Activated naive CD4-positive, alpha-beta T cell treated with anti-CD3 and anti-CD28 coated beads for 36 hours (primary cell): ENCODE data around the gene PARD3B. TPM values are rescaled to one million over a fixed set of nuclear protein-coding genes. Genes with fewer than 3 reads are reported as not detected.

Source experiments
- CTCF ChIA-PET: fragments of 350-600 bp; sonication (Branson Sonifier 250); formaldehyde crosslinking; loops from one replicate; lab custom pipeline; 2021; ENCODE audit warnings: antibody characterized with exemption; lab: Charles Lee
- DNase-seq: peaks from one replicate; pipeline ENCODE4 v3.0.0-alpha.2; 2020
- H3K27ac Mint-ChIP-seq: one replicate; pipeline ENCODE4 v1.8.0; 2021; ENCODE audit warnings: mild to moderate bottlenecking, mixed read lengths
- H3K27me3 Mint-ChIP-seq: one replicate; pipeline ENCODE4 v1.8.0; 2021; ENCODE audit warnings: low read depth, mixed read lengths
- H3K36me3 Mint-ChIP-seq: one replicate; pipeline ENCODE4 v1.8.0; 2021; ENCODE audit warnings: low read depth, mixed read lengths
- H3K4me1 Mint-ChIP-seq: one replicate; pipeline ENCODE4 v1.8.0; 2021; ENCODE audit warnings: low read depth, mixed read lengths
- H3K4me3 Mint-ChIP-seq: one replicate; pipeline ENCODE4 v1.8.0; 2021; ENCODE audit warnings: mild to moderate bottlenecking, moderate library complexity, mixed read lengths
- H3K9me3 Mint-ChIP-seq: one replicate; pipeline ENCODE4 v1.8.0; 2021; ENCODE audit warnings: mixed read lengths
- intact Hi-C: fragments of 100-400 bp; cut with micrococcal nuclease; formaldehyde crosslinking; loops from one replicate; pipeline ENCODE4 v1.15.1; 2023
- total RNA-seq, 2 experiments: library from RNA; stranded (reverse); gene quantifications; one replicate each; pipeline ENCODE4 v1.2.3, GENCODE V29; 2021

PARD3B gene
- total RNA-seq, 2 experiments from 2014 or later = 0.15 to 0.43 TPM

GRCh38 chr2:205439621-205440020, 894.3 kb downstream of the PARD3B start:
- CTCF ChIA-PET = no interaction called here
- Mint-ChIP-seq H3K36me3 (no peaks in the 10 kb centered on the region), H3K4me3 (no peak overlapping the region), H3K9me3 (peaks cover 1% of the 10 kb centered on the region), H3K27ac (no peak overlapping the region), H3K27me3 (no peaks in the 10 kb centered on the region), H3K4me1 (no peaks in the 10 kb centered on the region)
- no peak for DNase-seq
- intact Hi-C loops = no loop called here

GRCh38 chr2:205441524-205441923, 896.2 kb downstream of the PARD3B start:
- CTCF ChIA-PET = no interaction called here
- Mint-ChIP-seq H3K27me3 (no peaks in the 10 kb centered on the region), H3K36me3 (no peaks in the 10 kb centered on the region), H3K4me3 (no peak overlapping the region), H3K4me1 (no peaks in the 10 kb centered on the region), H3K9me3 (no peaks in the 10 kb centered on the region), H3K27ac (no peak overlapping the region)
- intact Hi-C loops = no loop called here
- no peak for DNase-seq

GRCh38 chr2:205448189-205448588, 902.9 kb downstream of the PARD3B start:
- Mint-ChIP-seq H3K4me3 (no peak overlapping the region), H3K36me3 (no peaks in the 10 kb centered on the region), H3K4me1 (no peaks in the 10 kb centered on the region), H3K9me3 (no peaks in the 10 kb centered on the region), H3K27me3 (no peaks in the 10 kb centered on the region), H3K27ac (no peak overlapping the region)
- no peak for DNase-seq
- intact Hi-C loops = no loop called here
- CTCF ChIA-PET = no interaction called here

- H3K9me3 Mint-ChIP-seq = no peaks in the 10 kb centered on the region
- H3K27ac Mint-ChIP-seq = no peak overlapping the region
- intact Hi-C loops = loop anchor here (10.0 kb wide), 1 partner anchor 843 kb away; no protein-coding TSS in a partner anchor
- H3K36me3 Mint-ChIP-seq = no peaks in the 10 kb centered on the region
- DNase-seq = no peak
- CTCF ChIA-PET = no interaction called here
- H3K4me3 Mint-ChIP-seq = no peak overlapping the region
- no peaks in the 10 kb centered on the region for H3K4me1 Mint-ChIP-seq
- no peaks in the 10 kb centered on the region for H3K27me3 Mint-ChIP-seq
Observed at GRCh38 chr2:205451901-205452512, 906.7 kb downstream of the PARD3B start.

- H3K27ac Mint-ChIP-seq = no peak overlapping the region
- CTCF ChIA-PET = no interaction called here
- DNase-seq = no peak
- no peaks in the 10 kb centered on the region for H3K9me3 Mint-ChIP-seq
- intact Hi-C loops = loop anchor here (10.0 kb wide), 1 partner anchor 842 kb away; no protein-coding TSS in a partner anchor
- no peaks in the 10 kb centered on the region for H3K27me3 Mint-ChIP-seq
- H3K4me3 Mint-ChIP-seq = no peak overlapping the region
- H3K36me3 Mint-ChIP-seq = no peaks in the 10 kb centered on the region
- no peaks in the 10 kb centered on the region for H3K4me1 Mint-ChIP-seq
Observed at GRCh38 chr2:205453202-205453601, 907.9 kb downstream of the PARD3B start.

- intact Hi-C loops = loop anchor here (10.0 kb wide), 1 partner anchor 838 kb away; no protein-coding TSS in a partner anchor
- Mint-ChIP-seq H3K4me1 (peaks cover 3% of the 10 kb centered on the region), H3K27me3 (no peaks in the 10 kb centered on the region), H3K9me3 (no peaks in the 10 kb centered on the region), H3K4me3 (no peak overlapping the region), H3K36me3 (no peaks in the 10 kb centered on the region), H3K27ac (no peak overlapping the region)
- DNase-seq = no peak
- CTCF ChIA-PET = no interaction called here
Observed at GRCh38 chr2:205456682-205457081, 911.4 kb downstream of the PARD3B start.

- intact Hi-C loops = no loop called here
- Mint-ChIP-seq H3K9me3 (no peaks in the 10 kb centered on the region), H3K27ac (no peak overlapping the region), H3K4me3 (no peak overlapping the region), H3K36me3 (no peaks in the 10 kb centered on the region), H3K4me1 (peaks cover 5% of the 10 kb centered on the region), H3K27me3 (peaks cover 2% of the 10 kb centered on the region)
- DNase-seq = no peak
- CTCF ChIA-PET = no interaction called here
Observed at GRCh38 chr2:205460217-205460616, 914.9 kb downstream of the PARD3B start.

GRCh38 chr2:205461169-205461568, 915.9 kb downstream of the PARD3B start:
- H3K9me3 Mint-ChIP-seq = no peaks in the 10 kb centered on the region
- no peaks in the 10 kb centered on the region for H3K36me3 Mint-ChIP-seq
- H3K27ac Mint-ChIP-seq = no peak overlapping the region
- CTCF ChIA-PET = no interaction called here
- peaks cover 2% of the 10 kb centered on the region for H3K27me3 Mint-ChIP-seq
- DNase-seq = no peak
- no peak overlapping the region for H3K4me3 Mint-ChIP-seq
- H3K4me1 Mint-ChIP-seq = peaks cover 5% of the 10 kb centered on the region
- intact Hi-C loops = no loop called here

GRCh38 chr2:205461678-205462665, 916.7 kb downstream of the PARD3B start:
- DNase-seq = no peak
- no peak overlapping the region for H3K27ac Mint-ChIP-seq
- peaks cover 2% of the 10 kb centered on the region for H3K27me3 Mint-ChIP-seq
- no peak overlapping the region for H3K4me3 Mint-ChIP-seq
- H3K4me1 Mint-ChIP-seq = peaks cover 5% of the 10 kb centered on the region
- no peaks in the 10 kb centered on the region for H3K9me3 Mint-ChIP-seq
- CTCF ChIA-PET = no interaction called here
- intact Hi-C loops = no loop called here
- H3K36me3 Mint-ChIP-seq = no peaks in the 10 kb centered on the region

- no peak overlapping the region for H3K4me3 Mint-ChIP-seq
- no peaks in the 10 kb centered on the region for H3K9me3 Mint-ChIP-seq
- H3K27me3 Mint-ChIP-seq = peaks cover 2% of the 10 kb centered on the region
- H3K36me3 Mint-ChIP-seq = no peaks in the 10 kb centered on the region
- DNase-seq = no peak
- H3K27ac Mint-ChIP-seq = no peak overlapping the region
- H3K4me1 Mint-ChIP-seq = peaks cover 5% of the 10 kb centered on the region
- intact Hi-C loops = no loop called here
- CTCF ChIA-PET = interaction anchor here (1.0 kb wide), 1 partner anchor 80 kb away, joined by 3 read pairs; no protein-coding TSS in a partner anchor
Observed at GRCh38 chr2:205462681-205463345, 917.5 kb downstream of the PARD3B start.

GRCh38 chr2:205463466-205464025, 918.3 kb downstream of the PARD3B start:
- no peak for DNase-seq
- no peak overlapping the region for H3K4me3 Mint-ChIP-seq
- no peak overlapping the region for H3K27ac Mint-ChIP-seq
- intact Hi-C loops = no loop called here
- no peaks in the 10 kb centered on the region for H3K36me3 Mint-ChIP-seq
- peaks cover 2% of the 10 kb centered on the region for H3K27me3 Mint-ChIP-seq
- CTCF ChIA-PET = interaction anchor here (0.6 to 1.0 kb wide), 2 partner anchors 9 to 81 kb away, joined by 3 to 6 read pairs; no protein-coding TSS in a partner anchor
- H3K9me3 Mint-ChIP-seq = no peaks in the 10 kb centered on the region
- H3K4me1 Mint-ChIP-seq = peaks cover 5% of the 10 kb centered on the region

GRCh38 chr2:205464681-205465080, 919.4 kb downstream of the PARD3B start:
- Mint-ChIP-seq H3K4me1 (peaks cover 5% of the 10 kb centered on the region), H3K27ac (no peak overlapping the region), H3K36me3 (no peaks in the 10 kb centered on the region), H3K27me3 (peaks cover 2% of the 10 kb centered on the region), H3K9me3 (no peaks in the 10 kb centered on the region), H3K4me3 (no peak overlapping the region)
- no peak for DNase-seq
- intact Hi-C loops = no loop called here
- CTCF ChIA-PET = no interaction called here
